Mucosa of gallbladder (tissue), 1 donor: ENCODE results near the gene TMEM154. TPM values are rescaled to one million over a fixed set of nuclear protein-coding genes. Genes with fewer than 3 reads are reported as not detected.
"Not testable (repeated sequence)": the region's sequence is repeated elsewhere in the genome, so short reads cannot be mapped to it uniquely, and the experiment has no call there.

ENCODE experiments used
- DNase-seq: peaks from one replicate; pipeline ENCODE4 v3.0.0-alpha.2; 2020; ENCODE audit warnings: low spot score
- total RNA-seq: library from RNA; stranded (reverse); gene quantifications from one replicate; pipeline ENCODE4 v1.2.1, GENCODE V29; 2021
- donor health status: DM: no; HTN: no; CAD: no.

The TMEM154 gene
- total RNA-seq, 1 donor from 2014 or later = 2.2 TPM

GRCh38 chr4:152667781-152668180 is 12.0 kb downstream of the TMEM154 start:
- no peak for DNase-seq

DNA sequence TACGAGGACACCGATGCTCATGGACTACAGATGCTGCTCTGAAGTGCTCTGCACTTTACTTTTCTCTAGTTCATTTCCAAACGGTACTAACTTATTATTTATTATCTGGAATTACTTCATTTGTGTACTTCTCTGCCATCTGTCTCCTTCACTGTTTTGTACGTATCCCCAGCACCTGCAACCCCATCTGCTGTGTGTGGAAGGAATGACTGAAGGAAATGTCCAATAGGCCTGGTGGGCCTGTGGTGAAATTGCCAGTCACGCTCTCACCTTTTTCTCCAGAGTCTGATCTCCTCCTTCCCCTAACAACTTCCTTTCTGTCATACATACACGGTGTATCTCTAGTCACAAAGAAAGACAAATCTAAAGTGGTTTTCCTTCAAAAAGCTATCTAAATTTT is 12.9 kb downstream of the TMEM154 start:
- no peak for DNase-seq

DNA sequence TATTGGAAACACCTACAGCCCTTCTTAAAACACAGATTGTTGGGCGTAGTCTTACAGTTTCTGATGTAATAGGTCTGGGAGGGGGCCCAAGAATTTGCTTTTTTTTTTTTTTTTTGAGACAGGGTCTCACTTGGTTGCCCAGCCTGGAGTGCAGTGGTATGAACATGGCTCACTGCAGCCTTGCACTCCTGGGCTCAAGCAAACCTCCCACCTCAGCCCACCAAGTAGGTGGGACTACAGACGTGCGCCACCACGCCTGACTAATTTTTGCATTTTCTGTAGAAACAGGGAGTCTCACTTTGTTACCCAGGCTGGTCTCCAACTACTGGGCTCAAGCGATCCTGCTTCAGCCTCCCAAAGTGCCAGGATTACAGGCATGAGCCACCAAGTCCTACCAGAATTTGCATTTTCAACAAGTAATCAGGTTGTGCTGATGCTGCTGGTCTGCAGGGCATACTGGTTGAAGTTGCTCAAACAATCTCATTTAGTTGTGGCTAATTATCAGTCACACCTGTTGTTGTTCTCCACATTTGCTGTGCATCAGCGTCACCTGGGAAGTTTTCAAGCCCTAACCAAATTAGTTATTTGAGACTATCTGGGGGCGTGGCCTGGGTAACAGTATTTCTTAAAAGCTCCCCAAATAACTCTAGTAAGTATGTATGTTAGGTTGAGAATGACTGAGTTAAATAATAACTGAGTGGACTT is 14.0 kb downstream of the TMEM154 start:
- no peak for DNase-seq

DNA sequence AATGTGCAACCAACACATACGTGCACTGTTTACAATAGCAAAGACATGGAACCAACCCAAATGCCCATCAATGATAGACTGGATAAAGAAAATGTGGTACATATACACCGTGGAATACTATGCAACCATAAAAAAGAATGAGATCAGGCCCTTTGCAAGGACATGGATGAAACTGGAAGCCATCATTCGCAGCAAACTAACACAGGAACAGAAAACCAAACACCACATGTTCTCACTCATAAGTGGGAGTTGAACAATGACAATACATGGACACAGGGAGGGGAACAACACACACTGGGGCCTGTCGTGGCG is 15.8 kb downstream of the TMEM154 start:
- DNase-seq = not testable (repeated sequence)

DNA sequence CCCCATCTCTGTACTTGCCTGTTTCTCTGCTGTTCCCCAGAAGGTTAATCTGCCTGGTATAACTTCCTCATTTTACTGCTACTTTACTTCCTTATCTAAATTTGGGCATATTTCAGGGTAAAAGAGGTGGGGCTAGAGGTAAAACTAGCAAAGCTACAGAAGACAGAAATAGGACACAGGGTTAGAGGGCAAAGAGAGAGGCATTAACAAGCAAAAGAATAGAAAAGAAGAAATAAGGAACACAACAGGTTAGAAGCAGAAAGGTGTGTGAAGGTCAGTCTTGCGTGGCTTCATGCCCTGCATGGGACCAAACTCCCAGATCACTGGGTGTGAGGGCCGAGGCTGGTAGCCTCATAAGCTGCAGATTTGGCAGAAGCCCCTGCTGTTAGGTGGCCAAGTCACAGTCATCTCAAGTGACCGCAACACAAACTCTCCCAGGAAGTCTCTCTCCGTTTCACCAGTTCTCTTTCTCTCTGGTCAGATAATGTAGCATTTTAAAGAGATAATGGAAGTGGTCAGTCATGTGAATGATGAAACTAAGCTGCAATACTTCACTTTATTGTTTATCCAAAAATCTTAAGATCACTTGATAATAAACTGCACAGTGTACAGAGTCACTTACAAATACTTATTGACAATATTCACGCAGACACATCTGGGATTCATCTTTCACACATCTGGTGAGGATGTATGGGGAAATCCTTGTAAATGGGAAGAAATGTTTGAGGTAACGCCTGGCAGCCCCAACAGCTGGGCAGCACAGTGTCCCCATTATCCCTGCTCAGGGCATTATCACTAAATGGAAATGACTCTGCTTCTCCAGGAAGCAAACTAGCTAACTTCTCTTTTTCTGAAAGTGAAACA is 16.4 kb downstream of the TMEM154 start:
- DNase-seq = no peak

GRCh38 chr4:152661649-152662048 is 18.1 kb downstream of the TMEM154 start:
- DNase-seq = no peak

- no peak for DNase-seq
Observed at GRCh38 chr4:152660526-152660925, 19.3 kb downstream of the TMEM154 start.

DNA sequence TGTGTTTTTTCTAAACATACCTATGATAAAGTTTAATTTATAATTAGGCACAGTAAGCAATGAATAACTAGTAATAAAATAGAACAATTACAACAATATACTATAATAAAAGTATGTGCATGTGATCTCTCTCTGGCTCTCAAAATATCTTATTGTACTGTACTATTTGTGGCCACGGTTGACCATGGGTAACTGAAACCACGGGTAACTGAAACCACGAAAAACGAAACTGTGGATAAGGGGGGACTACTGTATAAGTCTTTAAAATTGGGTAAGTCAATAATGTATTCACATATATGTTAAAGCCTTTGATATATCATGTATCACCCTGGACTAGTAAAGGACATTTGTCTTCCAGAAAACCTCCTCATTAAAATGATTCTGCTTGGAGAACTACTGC is 20.0 kb downstream of the TMEM154 start:
- no peak for DNase-seq

GRCh38 chr4:152657657-152658056 is 22.1 kb downstream of the TMEM154 start:
- no peak for DNase-seq

DNA sequence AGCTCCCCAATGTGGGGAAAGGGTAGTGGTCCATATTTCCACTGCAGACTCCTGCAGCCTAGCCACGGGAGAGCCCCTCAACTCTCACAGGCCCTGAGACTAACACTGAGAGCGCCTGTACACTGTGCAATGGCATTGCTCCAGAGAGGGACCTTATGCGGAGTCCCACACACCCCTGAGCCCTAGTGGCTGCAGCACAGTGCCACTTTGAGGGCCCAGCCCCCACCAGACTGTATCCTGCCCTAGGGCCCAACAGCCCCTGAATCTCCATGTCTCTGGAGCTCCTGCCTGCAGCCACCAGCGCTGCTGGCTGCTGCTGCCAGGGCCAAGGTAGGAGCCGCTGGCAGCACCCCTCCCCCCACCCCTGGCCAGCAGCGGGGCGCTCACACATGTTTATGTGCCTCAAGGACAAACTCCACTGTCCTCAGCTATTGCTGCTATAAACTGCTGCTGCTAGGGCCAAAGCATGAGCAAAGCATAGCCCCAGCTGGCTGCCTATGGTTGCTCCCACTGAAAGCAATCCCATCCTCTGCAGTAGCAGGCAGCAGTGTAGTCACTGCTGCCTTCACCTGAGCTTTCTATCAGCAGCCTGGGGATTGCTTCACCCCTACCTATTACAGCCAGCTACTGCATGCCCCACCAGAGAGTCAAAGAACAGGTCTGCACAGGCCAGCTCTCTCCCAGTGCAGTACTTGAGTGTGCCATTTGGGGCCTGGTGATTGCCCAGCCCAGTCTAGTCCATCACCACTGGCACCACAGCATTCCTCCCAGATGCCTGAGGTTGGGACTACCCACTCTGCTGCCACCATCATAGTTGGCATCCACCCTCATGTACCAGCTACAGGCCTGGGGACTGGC is 24.3 kb downstream of the TMEM154 start:
- no peak for DNase-seq

GRCh38 chr4:152652102-152652501 is 27.7 kb downstream of the TMEM154 start:
- no peak for DNase-seq

DNA sequence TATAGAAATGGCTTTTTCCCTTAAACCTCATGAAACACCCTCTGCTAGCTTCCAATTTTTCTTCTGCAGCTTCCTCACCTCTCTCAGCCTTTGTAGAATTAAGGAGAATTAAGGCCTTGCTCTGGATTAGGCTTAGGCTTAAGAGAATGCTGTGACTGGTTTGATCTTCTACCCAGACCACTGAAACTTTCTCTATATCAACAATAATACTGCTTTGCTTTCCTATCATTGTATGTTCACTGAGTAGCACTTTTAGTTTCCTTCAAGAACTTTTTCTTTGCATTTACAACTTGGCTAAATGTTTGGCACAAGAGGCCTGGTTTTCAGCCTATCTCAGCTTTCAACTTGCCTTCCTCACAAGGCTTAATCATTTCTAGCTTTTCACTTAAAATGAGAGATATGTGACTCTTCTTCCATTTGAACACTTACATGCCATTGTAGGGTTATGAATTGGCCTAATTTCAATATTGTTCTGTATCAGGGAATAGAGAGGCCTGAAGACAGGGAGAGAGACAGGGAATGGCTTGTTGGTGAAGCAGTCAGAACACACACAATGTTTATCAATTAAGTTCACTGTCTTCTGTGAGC is 28.2 kb downstream of the TMEM154 start:
- DNase-seq = no peak

DNA sequence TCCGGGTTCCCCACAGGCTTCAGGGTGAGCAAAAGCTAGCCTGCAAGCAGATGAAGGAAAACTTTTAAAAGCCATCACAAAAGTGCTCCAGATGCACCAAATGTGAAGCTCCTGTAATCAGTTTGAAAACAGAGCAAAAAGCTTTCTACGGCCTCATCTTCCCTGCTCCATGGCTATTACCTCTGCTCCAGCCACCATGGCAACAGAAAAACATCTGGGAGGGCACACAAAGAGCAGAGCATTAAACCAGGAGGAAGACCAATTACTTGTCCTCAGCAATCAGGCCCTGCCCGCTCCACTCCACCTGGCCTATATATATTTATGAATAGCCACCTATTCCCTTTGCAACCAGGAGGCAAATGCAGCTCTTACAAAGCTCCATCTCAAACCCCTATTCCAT is 33.6 kb downstream of the TMEM154 start:
- no peak for DNase-seq

- DNase-seq = no peak
Observed at GRCh38 chr4:152644130-152644529, 35.7 kb downstream of the TMEM154 start.

DNA sequence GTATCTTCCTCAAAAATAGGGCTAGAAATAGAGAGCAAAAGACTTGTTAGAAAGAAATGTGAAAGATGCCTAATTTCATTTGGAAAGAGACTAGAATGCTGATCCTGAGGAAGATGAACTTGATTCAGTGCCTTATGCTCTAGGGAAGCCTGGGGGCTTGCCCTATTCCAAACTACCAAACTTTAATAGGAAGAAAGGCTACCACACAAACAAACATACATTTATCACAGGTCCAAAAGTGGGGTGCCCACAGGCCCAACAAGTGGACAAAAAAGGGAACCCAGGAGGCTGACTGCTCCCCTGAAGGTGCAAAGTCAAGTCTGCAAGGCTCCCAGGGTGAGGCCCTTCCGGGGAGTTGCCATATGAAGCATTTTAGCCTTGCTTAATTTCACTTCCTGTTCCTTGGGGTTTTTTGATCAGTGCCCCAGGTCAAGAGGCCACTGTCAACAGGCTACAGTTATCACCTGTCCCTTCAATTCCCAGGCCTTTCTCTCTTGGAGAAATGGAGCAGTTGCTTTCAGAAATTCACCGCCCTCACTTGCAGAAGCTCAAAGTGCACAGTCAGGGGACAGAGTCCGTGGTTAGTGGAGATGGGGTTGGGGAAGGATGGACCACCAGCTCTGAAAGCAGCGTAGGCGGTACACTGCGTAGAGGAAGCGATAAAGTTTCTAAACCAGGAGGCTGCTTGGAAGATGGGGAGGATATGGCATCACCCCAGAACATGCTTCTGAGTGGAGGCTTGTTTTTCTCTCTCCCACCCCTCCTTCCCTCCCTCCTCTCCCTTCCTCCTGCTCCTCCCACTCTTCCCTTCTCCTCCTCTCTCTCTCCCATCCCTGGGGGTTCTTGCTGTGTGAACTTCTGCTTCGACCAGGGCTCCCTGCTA is 36.4 kb downstream of the TMEM154 start:
- DNase-seq = no peak

DNA sequence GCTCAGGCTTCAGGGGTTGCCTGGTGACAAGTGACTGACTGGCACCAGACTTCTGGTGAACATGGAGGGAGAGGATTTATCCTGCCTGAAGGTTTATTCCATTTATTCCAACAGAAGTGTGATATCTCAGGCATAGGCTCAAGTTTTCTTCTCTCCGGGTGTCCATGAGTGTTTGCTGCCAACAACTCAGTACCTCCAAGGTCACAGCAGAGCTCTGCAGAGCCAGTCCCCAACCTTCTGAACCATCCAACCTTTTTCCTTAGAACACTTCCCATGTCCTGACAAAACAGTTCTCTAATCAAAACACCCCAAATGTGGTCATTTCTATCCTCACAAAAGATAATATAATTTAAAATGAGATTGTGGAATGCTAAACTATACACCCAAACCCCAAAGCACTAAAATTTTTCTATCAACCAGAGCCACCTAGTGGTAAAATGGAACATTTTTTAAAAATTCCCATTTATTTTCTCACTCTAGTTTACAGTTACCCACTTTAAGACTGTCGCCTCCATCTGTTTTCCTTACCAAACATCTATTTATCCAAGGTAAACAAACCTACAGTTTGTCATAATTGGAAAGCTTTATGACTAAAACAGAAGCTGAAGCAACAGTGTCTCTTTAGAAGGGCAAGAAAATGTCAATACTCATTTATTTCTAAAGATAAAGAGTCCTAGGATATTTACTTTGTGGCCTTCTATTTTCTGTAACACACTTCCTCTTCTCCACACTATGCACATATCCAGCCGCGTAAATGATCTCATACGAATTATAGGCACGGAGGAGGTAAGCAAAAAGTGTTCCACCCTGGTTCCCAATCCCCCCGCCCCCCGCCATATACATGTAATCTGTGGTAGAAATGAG is 39.5 kb downstream of the TMEM154 start:
- no peak for DNase-seq

DNA sequence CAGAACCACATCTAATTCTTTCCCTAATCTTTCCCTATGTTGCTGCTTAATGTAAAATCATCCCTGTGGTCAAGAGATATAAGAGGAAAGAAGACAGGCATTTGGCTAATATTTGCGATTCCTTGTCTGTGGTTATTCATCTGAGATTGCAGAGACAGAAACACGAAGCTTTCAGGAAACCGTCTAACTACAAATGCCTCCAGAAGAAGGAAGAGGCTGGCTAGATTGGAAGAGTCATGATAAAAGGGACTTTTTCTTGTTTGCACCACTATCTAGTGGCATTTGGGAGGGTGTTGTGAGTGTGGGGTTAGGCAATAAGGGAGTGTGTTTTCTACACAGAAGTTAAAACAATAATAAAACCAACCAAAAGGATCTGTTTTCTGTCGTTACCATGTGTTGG is 43.9 kb downstream of the TMEM154 start:
- DNase-seq = no peak

DNA sequence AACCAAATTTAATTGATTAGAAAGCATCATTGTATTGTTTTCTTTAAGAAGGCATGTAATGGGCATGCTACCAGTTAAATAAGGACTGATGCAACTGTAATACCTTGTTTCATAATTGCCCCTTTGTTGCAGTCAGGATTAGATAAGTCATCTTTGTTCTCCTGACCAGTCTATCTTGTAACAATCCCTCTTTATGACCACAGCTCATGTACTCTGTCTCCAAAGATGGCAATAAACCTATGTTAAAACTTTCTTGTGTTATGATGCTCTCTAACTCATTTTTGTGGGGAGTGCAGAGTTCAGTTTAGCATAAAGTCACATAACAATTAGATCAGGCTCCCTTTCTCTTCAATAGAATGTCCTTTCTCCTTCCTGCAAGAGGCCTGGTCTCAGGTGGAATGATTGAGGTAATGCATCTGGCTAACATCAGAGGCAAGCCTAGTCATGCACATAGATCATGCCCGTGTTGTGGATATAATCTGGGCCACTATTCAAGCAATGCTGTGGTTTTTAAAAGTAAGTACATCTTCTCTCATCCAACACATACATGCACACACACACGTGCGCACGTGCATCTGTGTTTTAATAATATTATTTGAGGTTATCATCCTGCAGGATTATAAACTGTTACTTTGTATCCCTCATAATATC is 45.6 kb downstream of the TMEM154 start:
- no peak for DNase-seq

DNA sequence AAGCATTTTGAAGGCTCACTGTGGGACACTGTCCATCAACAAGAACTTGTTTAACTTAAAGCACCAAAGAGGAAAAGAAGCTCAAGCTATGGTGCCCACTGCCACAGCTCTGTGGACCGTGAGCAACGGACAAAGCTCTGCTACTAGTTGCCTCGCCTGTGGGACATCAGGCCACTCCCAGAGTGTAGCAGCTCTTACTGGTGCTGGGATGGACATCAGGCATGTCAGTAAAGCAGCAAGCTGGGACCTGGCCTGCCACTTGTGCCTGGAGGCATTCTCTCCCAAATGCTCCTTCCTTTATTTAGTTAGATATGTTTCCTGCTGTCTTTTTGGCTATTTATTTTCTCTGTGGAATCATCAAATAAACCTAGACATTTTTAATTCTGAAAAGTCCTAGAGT is 46.7 kb downstream of the TMEM154 start:
- no peak for DNase-seq

DNA sequence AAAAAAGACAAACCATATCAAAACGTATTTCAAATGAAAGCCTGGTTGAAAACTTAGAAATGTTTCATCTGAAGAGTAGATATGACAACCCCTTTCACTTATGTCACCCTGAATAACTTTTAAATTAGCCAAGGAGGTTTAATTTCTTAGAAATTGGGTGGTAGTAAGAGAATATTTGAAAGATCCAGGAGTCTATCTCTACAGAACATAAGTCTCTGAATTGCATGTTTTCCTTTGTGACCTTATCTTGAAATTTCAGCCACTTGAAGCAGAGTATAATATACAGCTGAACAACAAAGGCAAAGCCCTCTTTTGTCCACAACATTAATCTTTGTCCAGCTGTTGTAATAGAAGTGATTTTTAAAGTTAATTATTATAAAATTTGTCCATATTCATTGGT is 49.5 kb downstream of the TMEM154 start:
- no peak for DNase-seq
